Muscle of arm (tissue), 12 donors: ENCODE results near the gene MAGI1. TPM values are rescaled to one million over a fixed set of nuclear protein-coding genes. Genes with fewer than 3 reads are reported as not detected.
A peak's percentile ranks its signal among the peaks of the same experiment; 100 is the strongest.

Experiments
- DNase-seq: peaks from one replicate; pipeline ENCODE4 v3.0.0-alpha.2; 2013
- polyA plus RNA-seq, 12 donors: library from polyadenylated mRNA; unstranded; fragments of 120-200 nt; gene quantifications; one replicate each; pipeline ENCODE4 v1.2.1, GENCODE V29; 2013; ENCODE audit not compliant: insufficient read length in 12 of 12

The MAGI1 gene
- polyA plus RNA-seq, 12 donors: 10.7 to 34.9 (median 14.0) TPM; not detected in 1

- DNase-seq: no peak
Measured at GRCh38 chr3:65489253-65489652, 549.5 kb downstream of the MAGI1 start.

DNA sequence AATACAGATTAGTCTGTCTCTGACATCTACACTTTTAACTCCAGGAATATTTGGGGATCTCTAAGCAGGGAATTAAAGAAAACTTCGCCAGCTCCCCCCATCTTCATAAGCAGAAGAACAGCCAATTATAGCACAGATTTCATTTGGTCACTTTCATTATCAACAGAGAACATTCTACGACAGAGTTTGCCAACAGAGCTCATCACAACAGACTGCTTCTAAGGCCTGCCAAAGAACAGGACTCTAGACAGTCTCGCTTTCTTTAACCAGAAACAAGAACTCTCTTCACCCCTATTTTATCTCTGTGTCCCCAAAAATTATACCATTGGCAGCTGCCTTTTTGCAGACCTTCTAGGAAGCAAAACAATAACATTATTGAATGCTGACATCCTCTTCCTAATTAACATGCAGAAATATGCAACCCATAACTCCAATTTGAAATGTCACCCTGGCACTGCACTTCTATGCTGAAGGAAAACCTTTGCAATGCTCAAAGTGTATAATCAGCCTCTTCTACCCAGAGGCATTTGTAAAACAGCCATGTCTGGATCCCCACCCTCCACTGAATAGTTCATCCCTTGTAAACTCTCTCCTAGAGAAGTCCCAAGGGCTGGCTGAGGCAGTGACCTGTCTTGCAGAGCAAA is 552.8 kb downstream of the MAGI1 start:
- DNase-seq: no peak

DNA sequence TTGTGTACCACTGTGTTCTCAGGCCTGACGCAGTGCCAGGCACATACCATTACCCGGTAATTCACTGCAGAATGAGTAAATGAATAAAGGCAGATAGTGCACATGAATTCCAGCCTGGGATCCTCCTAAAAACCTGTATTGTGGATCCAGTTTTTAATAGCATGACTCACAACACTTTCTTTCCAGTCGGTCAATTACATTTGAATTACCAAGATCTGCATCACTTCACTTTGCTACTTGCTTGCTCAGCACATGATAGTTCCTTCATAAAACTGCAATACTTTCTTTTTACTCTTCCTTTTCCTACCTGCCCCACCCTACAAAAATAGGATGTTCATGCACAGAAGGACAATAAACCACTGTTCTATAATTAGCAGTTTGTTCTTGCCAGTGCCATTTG is 553.8 kb downstream of the MAGI1 start:
- no peak for DNase-seq

DNA sequence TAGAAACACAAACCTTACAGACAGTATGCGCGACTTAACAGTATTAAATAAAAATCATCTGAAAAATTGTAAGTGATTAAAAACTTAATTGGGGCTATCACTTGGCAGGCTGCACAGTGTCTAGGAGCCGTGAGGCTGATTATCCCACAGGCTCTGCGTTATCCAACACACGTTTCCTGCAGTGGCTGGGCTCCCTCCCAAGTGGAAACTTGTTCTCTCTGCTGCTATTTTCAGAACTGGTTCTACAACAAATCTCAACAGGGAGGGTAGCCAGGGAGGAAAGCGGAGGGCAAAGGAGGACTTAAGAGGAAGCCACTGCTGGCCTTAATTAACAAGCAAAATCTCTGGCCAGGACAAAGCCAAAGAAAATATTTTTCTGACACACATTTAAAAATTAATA is 555.2 kb downstream of the MAGI1 start:
- peak; percentile 61 for DNase-seq

- DNase-seq: no peak
Measured at GRCh38 chr3:65483011-65483410, 555.7 kb downstream of the MAGI1 start.

GRCh38 chr3:65481085-65481484 is 557.6 kb downstream of the MAGI1 start:
- no peak for DNase-seq

GRCh38 chr3:65479990-65480389 is 558.7 kb downstream of the MAGI1 start:
- no peak for DNase-seq

GRCh38 chr3:65478551-65479500 is 559.9 kb downstream of the MAGI1 start:
- DNase-seq: no peak

DNA sequence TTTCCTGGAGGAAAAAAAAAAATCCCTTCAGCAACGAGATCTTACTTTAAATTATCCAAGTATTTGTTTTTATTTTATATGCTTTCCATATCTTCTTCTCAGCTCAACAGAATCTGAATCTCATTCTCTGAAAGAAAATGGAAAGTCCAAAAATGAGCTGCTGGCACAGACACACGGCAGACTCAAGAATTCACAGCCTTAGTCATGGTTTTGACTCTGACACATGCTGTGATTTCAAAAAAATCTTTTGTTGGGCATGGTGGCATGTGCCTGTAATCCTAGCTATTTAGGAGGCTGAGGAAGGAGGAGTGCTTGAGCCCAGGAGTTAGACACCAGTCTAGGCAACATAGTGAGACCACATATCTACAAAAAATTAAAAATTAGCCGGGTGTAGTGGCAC is 565.0 kb downstream of the MAGI1 start:
- no peak for DNase-seq

DNA sequence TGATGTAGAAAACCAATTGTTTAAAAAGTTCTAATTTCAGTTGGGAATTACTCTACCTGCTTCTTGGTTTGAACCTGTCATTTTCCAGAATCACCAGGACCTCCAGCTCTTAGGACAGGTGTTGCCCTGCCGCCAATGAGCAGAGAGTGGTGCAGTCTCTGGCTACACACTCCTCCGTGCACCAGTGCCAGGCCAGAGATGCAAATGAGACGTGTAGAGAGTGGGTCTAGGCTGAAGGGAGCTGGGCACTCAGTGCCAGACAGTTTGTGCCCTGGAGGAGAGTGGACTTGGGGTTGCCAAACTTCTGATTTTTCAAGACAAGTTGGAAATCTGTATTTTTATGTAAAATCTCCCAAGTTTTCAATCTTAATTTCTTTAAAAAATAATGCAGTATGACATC is 566.2 kb downstream of the MAGI1 start:
- DNase-seq: no peak

- no peak for DNase-seq
Measured at GRCh38 chr3:65466300-65466988, 572.3 kb downstream of the MAGI1 start.

DNA sequence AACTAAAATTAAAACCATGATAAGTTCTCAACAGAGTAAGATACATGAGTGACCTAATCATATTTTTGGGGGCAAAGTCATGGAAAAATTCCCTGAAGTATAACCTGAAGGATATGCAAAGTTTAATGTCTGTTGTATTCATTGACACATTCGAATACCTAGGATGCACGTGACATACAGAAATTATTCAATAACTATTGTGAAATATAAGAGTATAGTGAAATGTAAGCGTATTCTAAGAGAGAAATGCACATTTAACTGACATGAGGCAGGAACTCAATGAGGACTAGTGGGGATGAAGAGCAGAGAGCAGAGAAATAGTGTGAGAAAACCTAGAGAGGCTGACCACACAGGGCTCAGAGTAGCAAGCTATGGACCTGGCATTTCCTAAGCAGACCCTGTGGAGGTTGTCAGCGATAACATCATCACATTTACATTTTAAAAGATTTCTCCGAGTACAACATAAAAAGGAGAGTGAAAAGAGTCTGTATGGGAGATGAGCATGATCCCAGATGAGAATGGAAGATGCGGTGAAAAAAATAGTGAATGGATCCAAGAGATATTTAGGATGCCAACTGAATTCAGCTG is 588.8 kb downstream of the MAGI1 start:
- no peak for DNase-seq

- no peak for DNase-seq
Measured at GRCh38 chr3:65448120-65448519, 590.6 kb downstream of the MAGI1 start.

GRCh38 chr3:65445573-65446169 is 593.0 kb downstream of the MAGI1 start:
- no peak for DNase-seq

- DNase-seq: no peak
Measured at GRCh38 chr3:65444447-65444815, 594.3 kb downstream of the MAGI1 start.

DNA sequence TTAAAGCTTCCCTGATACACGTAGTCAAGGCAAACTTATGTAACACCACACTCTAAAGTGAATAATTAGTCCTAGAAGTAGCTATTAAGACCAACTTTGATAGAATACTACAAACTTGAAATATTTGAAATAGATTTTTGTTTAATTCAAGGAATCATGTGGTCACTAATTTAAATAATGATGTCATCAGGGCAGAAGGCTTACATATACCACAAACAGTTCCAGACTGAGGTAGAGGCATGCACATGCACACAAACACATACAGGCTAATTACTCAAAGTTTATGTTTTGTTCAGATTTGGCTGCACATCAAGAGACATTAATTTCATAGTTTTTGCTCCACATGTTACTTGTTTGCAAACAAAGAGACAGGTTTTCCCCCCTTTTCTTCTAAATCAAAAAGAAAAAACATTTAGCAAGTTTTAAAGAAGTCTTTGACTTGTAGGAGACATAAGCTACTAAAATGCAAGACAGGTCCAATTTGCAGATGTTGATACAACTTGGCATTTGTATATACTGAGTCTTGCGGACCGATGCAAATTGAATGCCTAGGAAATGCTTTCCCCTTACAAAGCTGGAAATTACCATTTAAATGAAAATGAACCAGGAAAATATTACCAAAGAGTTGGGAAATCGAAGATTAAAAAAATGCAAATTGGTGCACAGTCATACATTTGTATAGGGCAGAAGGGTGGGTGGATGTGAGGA is 594.8 kb downstream of the MAGI1 start:
- no peak for DNase-seq

GRCh38 chr3:65439641-65440284 is 599.0 kb downstream of the MAGI1 start:
- peak; percentile 73 for DNase-seq

GRCh38 chr3:65438612-65439011 is 600.1 kb downstream of the MAGI1 start:
- DNase-seq: no peak

GRCh38 chr3:65438096-65438495 is 600.6 kb downstream of the MAGI1 start:
- no peak for DNase-seq

DNA sequence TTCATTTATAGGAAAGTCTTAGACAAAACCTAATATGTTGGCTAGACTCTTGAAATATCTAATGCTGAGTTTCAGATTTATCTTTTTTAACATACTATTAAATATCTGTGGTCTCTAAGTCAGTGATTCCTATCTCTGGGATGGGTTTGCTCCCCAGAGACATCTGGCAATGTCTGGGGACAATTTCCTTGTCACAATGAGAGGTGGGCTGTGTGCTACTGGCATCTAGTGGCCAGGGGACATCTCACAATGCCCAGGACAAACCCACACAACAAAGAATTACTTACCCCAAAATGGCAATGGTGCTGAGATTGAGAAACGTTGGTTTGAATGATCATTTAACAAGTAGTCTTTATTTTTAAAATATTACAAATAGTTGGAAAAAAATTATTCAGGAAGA is 602.1 kb downstream of the MAGI1 start:
- DNase-seq: no peak

GRCh38 chr3:65433480-65433879 is 605.2 kb downstream of the MAGI1 start:
- DNase-seq: no peak
